K562 (cell line): ENCODE data around the gene DTNBP1. TPM values are rescaled to one million over a fixed set of nuclear protein-coding genes. Genes with fewer than 3 reads are reported as not detected.

Experiments
- ARNT ChIP-seq, 2 experiments: fragments of 450-650 bp; IDR thresholded peaks; 2 replicates each; pipeline ENCODE4 v1.6.1; 2016; ENCODE audit warnings: mild to moderate bottlenecking in 1 of 2
- CHD7 ChIP-seq: fragments of 200-600 bp; sonication (generic); IDR thresholded peaks from one replicate; pipeline ENCODE4 v1.6.1; 2012; ENCODE audit warnings: mild to moderate bottlenecking, low read depth, low read length, inconsistent platforms
- E2F1 ChIP-seq: sonication (generic); formaldehyde crosslinking; IDR thresholded peaks from 2 replicates; pipeline ENCODE4 v1.8.1; 2023; ENCODE audit warnings: mild to moderate bottlenecking, missing genetic modification reagents, moderate library complexity
- HMGXB4 ChIP-seq: sonication (generic); formaldehyde crosslinking; IDR thresholded peaks from 2 replicates; pipeline ENCODE4 v1.8.1; 2023; ENCODE audit warnings: mild to moderate bottlenecking, missing genetic modification reagents
- HNRNPLL ChIP-seq: fragments of 200-400 bp; formaldehyde crosslinking; IDR thresholded peaks from 2 replicates; pipeline ENCODE4 v1.6.1; 2017; ENCODE audit warnings: low read length, low read depth, mild to moderate bottlenecking; ENCODE audit not compliant: poor library complexity, severe bottlenecking
- LEF1 ChIP-seq: fragments of 450-650 bp; IDR thresholded peaks from 2 replicates; pipeline ENCODE4 v1.6.1; 2016; ENCODE audit warnings: mild to moderate bottlenecking
- ZBTB9 ChIP-seq: fragments of 450-650 bp; formaldehyde crosslinking; IDR thresholded peaks from 2 replicates; pipeline ENCODE4 v1.4.0; 2020; ENCODE audit warnings: mild to moderate bottlenecking, moderate library complexity
- ZFX ChIP-seq: sonication (generic); formaldehyde crosslinking; IDR thresholded peaks from 2 replicates; pipeline ENCODE4 v1.8.0; 2022; ENCODE audit warnings: mild to moderate bottlenecking, missing genetic modification reagents, moderate library complexity
- ZNF561 ChIP-seq: fragments of 450-650 bp; formaldehyde crosslinking; conservative IDR thresholded peaks from 2 replicates; pipeline ENCODE4 v1.4.0; 2020; ENCODE audit warnings: mild to moderate bottlenecking, moderate library complexity
- polyA plus RNA-seq, 8 experiments: library from polyadenylated mRNA; depleted of rRNA in 4 of 8; stranded (reverse) in 5 of 8; unstranded in 3 of 8; fragments of >200 nt; fragmentation: Nextera tagmentation in 2 of 8; fragmentation: Illumina TruSeq in 1 of 8; extraction: Ambion mirVana in 2 of 8; extraction: Trizol in 1 of 8; gene quantifications; 2 replicates each; pipeline versions ENCODE4 v1.2.1 to v1.2.3, GENCODE V29; 2011 to 2014; ENCODE audit warnings: inconsistent platforms in 1 of 8, missing spikeins in 1 of 8
- total RNA-seq, 7 experiments: library from RNA; depleted of rRNA in 6 of 7; stranded (reverse); fragments of >200 nt in 6 of 7; fragmentation: Illumina TruSeq in 2 of 7; extraction: Trizol in 2 of 7; gene quantifications; 2 replicates each; pipeline versions ENCODE4 v1.2.1 to v1.2.3, GENCODE V29; 2011 to 2021; ENCODE audit warnings: low replicate concordance in 1 of 7

Gene DTNBP1
- total and polyA plus RNA-seq, 9 of the 15 experiments (the other 6 are each of a cell fraction or from before 2014, with no cell fraction given), result 16.7 to 54.5 (median 21.4) TPM

- no peak for TF ChIP-seq CHD7
- no peak for TF ChIP-seq ZFX (CRISPR knock-in tag)
- TF ChIP-seq LEF1, result no peak
- peak; percentile 52 for TF ChIP-seq HNRNPLL
- TF ChIP-seq ZBTB9 (CRISPR knock-in tag), result no peak
- TF ChIP-seq HMGXB4 (CRISPR knock-in tag), result 0 out of 2 replicates have a peak, but pooled peaks have one; percentile 44
- no peak for TF ChIP-seq E2F1
- 0 out of 4 replicates have a peak, but pooled peaks of 1 of the 2 experiments have one; percentile 17 for TF ChIP-seq ARNT (IDR thresholded peaks at IDR 0.05)
- TF ChIP-seq ZNF561 (CRISPR knock-in tag), result no peak
These were observed 28.5 kb upstream of the DTNBP1 start (continued) for GRCh38 chr6:15691250-15691869.
